ENCODE measurements around the gene ADTRP.
A peak's percentile ranks its signal among the peaks of the same experiment; 100 is the strongest.

ADTRP gene

DNA sequence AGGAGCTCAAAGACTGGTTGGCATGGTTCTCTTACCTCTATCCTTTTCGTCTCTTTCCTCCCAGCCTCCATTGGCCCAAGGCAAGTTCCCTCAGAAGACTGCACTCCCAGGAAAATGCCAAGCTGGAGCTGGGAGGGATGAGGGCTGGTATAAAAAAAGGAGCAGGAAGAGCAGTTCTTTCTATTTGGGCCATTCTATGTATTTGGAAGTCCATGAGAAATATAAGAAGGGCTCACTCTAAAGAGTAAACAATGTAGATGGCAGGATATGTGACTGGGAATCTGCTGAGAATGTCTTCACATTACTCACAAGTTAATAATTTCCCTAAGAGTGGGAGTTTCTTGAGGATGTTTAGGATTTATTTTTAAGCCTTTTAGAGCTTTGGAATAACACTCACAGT, 36.6 kb upstream of the ADTRP start:
- TF ChIP-seq, protein P1, sequence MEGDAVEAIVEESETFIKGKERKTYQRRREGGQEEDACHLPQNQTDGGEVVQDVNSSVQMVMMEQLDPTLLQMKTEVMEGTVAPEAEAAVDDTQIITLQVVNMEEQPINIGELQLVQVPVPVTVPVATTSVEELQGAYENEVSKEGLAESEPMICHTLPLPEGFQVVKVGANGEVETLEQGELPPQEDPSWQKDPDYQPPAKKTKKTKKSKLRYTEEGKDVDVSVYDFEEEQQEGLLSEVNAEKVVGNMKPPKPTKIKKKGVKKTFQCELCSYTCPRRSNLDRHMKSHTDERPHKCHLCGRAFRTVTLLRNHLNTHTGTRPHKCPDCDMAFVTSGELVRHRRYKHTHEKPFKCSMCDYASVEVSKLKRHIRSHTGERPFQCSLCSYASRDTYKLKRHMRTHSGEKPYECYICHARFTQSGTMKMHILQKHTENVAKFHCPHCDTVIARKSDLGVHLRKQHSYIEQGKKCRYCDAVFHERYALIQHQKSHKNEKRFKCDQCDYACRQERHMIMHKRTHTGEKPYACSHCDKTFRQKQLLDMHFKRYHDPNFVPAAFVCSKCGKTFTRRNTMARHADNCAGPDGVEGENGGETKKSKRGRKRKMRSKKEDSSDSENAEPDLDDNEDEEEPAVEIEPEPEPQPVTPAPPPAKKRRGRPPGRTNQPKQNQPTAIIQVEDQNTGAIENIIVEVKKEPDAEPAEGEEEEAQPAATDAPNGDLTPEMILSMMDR (conservative IDR thresholded peaks at IDR 0.05; ENCODE audit: low read length) = no peak
- DNase-seq (ENCODE audit: low read depth) = peak; percentile 36
- no peak overlapping the region for H3K4me3 ChIP-seq (ENCODE audit: low read length)

- TF ChIP-seq, protein P1 (conservative IDR thresholded peaks at IDR 0.05; ENCODE audit: low read length) = no peak
- no peak for DNase-seq (ENCODE audit: low read depth)
Observed at GRCh38 chr6:11814819-11815218, 36.2 kb upstream of the ADTRP start.

GRCh38 chr6:11814106-11814505, 35.5 kb upstream of the ADTRP start:
- DNase-seq (ENCODE audit: low read depth) = no peak
- TF ChIP-seq, protein P1 (conservative IDR thresholded peaks at IDR 0.05; ENCODE audit: low read length) = no peak
- H3K4me3 ChIP-seq (ENCODE audit: low read length) = no peak overlapping the region

More at GRCh38 chr6:11814819-11815218, 36.2 kb upstream of the ADTRP start:
- no peak overlapping the region for H3K4me3 ChIP-seq (ENCODE audit: low read length)

GRCh38 chr6:11813606-11814005, 35.0 kb upstream of the ADTRP start:
- no peak for DNase-seq (ENCODE audit: low read depth)
- TF ChIP-seq, protein P1 (conservative IDR thresholded peaks at IDR 0.05; ENCODE audit: low read length) = no peak
- no peak overlapping the region for H3K4me3 ChIP-seq (ENCODE audit: low read length)

DNA sequence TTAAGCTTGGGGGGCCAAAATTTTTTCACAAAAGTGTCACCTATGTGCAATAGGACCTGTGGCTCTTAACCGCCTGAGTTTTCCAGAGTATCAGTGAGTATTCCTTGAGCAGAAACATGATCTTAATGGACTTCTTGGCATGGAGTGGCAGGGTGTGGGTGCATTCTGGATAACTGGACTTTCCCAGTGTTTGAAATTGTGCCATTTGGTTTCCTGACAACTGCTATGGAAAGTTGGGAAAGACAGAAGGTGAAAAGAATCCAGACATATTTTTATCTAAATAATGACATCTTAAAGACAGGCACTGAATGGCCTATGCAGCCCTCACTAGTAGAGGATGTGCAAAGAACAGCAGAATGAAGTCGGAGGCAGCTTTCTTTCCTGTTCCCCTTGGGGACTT, 34.3 kb upstream of the ADTRP start:
- TF ChIP-seq, protein P1 (conservative IDR thresholded peaks at IDR 0.05; ENCODE audit: low read length) = no peak
- no peak overlapping the region for H3K4me3 ChIP-seq (ENCODE audit: low read length)
- no peak for DNase-seq (ENCODE audit: low read depth)

- no peak overlapping the region for H3K4me3 ChIP-seq (ENCODE audit: low read length)
- TF ChIP-seq, protein P1 (conservative IDR thresholded peaks at IDR 0.05; ENCODE audit: low read length) = no peak
- DNase-seq (ENCODE audit: low read depth) = no peak
Observed at GRCh38 chr6:11812439-11812838, 33.8 kb upstream of the ADTRP start.

DNA sequence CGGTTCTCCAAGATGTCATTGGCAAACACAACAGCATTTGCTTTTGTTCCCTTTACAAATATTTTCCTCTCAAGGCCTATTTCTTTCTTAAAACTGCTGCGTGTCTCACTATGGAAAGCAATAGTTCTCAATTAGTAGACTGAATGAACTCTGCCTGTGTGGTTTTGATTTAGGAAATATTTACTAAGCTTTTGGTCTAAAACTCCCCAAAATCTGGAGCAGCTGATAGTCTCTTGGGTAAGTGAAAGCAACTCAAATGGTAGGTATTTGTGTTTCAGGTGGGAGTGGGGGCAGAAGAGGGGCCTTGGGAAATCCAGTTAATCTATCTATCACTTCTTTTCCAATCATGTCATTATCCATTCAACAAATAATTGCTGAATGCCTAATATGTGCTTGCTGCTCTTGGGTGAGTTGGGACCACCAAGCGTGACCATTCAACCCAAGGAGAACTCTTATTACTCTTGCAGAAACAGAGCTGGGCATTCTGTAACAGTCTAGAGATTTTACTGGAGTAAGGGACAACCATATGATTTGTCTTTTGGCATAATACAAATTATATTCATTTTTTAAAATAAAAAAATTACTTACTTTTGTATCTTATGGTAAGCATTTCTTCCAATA, 33.2 kb upstream of the ADTRP start:
- TF ChIP-seq, protein P1 (conservative IDR thresholded peaks at IDR 0.05; ENCODE audit: low read length) = no peak
- no peak overlapping the region for H3K4me3 ChIP-seq (ENCODE audit: low read length)
- no peak for DNase-seq (ENCODE audit: low read depth)
